ENCODE results near the gene NTSR1. TPM values are rescaled to one million over a fixed set of nuclear protein-coding genes. Genes with fewer than 3 reads are reported as not detected.

Gene NTSR1
- total RNA-seq, 1 experiment from 2014 or later: 0.98 TPM

- Histone ChIP-seq H2AFZ (no peak overlapping the region), H3K27ac (no peak overlapping the region), H3K27me3 (ENCODE audit: insufficient read depth, low read depth) (no peaks in the 10 kb centered on the region), H3K9me3 (ENCODE audit: insufficient read depth, low read depth) (no peaks in the 10 kb centered on the region), H4K20me1 (ENCODE audit: insufficient read depth) (no peaks in the 10 kb centered on the region), H3K4me2 (no peak overlapping the region), H3K4me1 (replicated peaks; ENCODE audit: insufficient read depth) (no peaks in the 10 kb centered on the region), H3K79me2 (ENCODE audit: low read depth) (no peaks in the 10 kb centered on the region), H3K9me2 (ENCODE audit: insufficient read depth) (no peaks in the 10 kb centered on the region), H3K4me3 (no peak overlapping the region), H3K36me3 (ENCODE audit: low read depth) (no peaks in the 10 kb centered on the region), H3F3A (ENCODE audit: insufficient read depth, low read depth) (peaks cover 8% of the 10 kb centered on the region; the same call in 1 of the 2 replicates)
- no peak for TF ChIP-seq EZH2 (IDR thresholded peaks at IDR 0.05; ENCODE audit: low read depth)
- TF ChIP-seq CTCF (conservative IDR thresholded peaks at IDR 0.05): no peak
- ChIA-PET POLR2A (ENCODE audit: unreplicated experiment) (interaction anchor here (0.6 kb wide), 1 partner anchor 10 kb away, joined by 3 read pairs; no protein-coding TSS in a partner anchor), CTCF (no interaction called here)
- no TSS peak for BruUV-seq (replicated peaks)
- intact Hi-C loops (cut with micrococcal nuclease; ENCODE audit: unreplicated experiment): no loop called here
- DNase-seq: no peak
These were observed 75.9 kb downstream of the NTSR1 start for GRCh38 chr20:62784497-62784896.

GRCh38 chr20:62785393-62785792 is 76.8 kb downstream of the NTSR1 start:
- no peak overlapping the region for H3K4me2 ChIP-seq
- H3K36me3 ChIP-seq (ENCODE audit: low read depth): no peaks in the 10 kb centered on the region
- H3K27ac ChIP-seq: no peak overlapping the region
- ChIA-PET CTCF (no interaction called here), POLR2A (ENCODE audit: unreplicated experiment) (no interaction called here)
- no peak for TF ChIP-seq CTCF (conservative IDR thresholded peaks at IDR 0.05)
- TF ChIP-seq EZH2 (IDR thresholded peaks at IDR 0.05; ENCODE audit: low read depth): no peak
- intact Hi-C loops (cut with micrococcal nuclease; ENCODE audit: unreplicated experiment): no loop called here
- no peak overlapping the region for H3K4me3 ChIP-seq
- no peaks in the 10 kb centered on the region for H4K20me1 ChIP-seq (ENCODE audit: insufficient read depth)
- no peaks in the 10 kb centered on the region for H3K4me1 ChIP-seq (replicated peaks; ENCODE audit: insufficient read depth)
- DNase-seq: no peak
- no peaks in the 10 kb centered on the region for H3K9me3 ChIP-seq (ENCODE audit: insufficient read depth, low read depth)
- no peaks in the 10 kb centered on the region for H3K9me2 ChIP-seq (ENCODE audit: insufficient read depth)
- no peak overlapping the region for H2AFZ ChIP-seq
- H3F3A ChIP-seq (ENCODE audit: insufficient read depth, low read depth): peaks cover 8% of the 10 kb centered on the region; the same call in 1 of the 2 replicates
- no TSS peak for BruUV-seq (replicated peaks)
- no peaks in the 10 kb centered on the region for H3K27me3 ChIP-seq (ENCODE audit: insufficient read depth, low read depth)
- H3K79me2 ChIP-seq (ENCODE audit: low read depth): no peaks in the 10 kb centered on the region

GRCh38 chr20:62786157-62786556 is 77.5 kb downstream of the NTSR1 start:
- H3K4me3 ChIP-seq: no peak overlapping the region
- H3K27me3 ChIP-seq (ENCODE audit: insufficient read depth, low read depth): no peaks in the 10 kb centered on the region
- no peaks in the 10 kb centered on the region for H4K20me1 ChIP-seq (ENCODE audit: insufficient read depth)
- H3K36me3 ChIP-seq (ENCODE audit: low read depth): no peaks in the 10 kb centered on the region
- no peak overlapping the region for H3K4me2 ChIP-seq
- POLR2A ChIA-PET (ENCODE audit: unreplicated experiment): no interaction called here
- peaks cover 8% of the 10 kb centered on the region; the same call in 1 of the 2 replicates for H3F3A ChIP-seq (ENCODE audit: insufficient read depth, low read depth)
- no peaks in the 10 kb centered on the region for H3K79me2 ChIP-seq (ENCODE audit: low read depth)
- H3K9me2 ChIP-seq (ENCODE audit: insufficient read depth): no peaks in the 10 kb centered on the region
- intact Hi-C loops (cut with micrococcal nuclease; ENCODE audit: unreplicated experiment): no loop called here
- DNase-seq: no peak
- no peaks in the 10 kb centered on the region for H3K9me3 ChIP-seq (ENCODE audit: insufficient read depth, low read depth)
- TF ChIP-seq CTCF (conservative IDR thresholded peaks at IDR 0.05): no peak
- no peak for TF ChIP-seq EZH2 (IDR thresholded peaks at IDR 0.05; ENCODE audit: low read depth)
- H3K4me1 ChIP-seq (replicated peaks; ENCODE audit: insufficient read depth): 0 out of 2 replicates have a peak, but pooled peaks cover 1% of the 10 kb centered on the region
- no peak overlapping the region for H2AFZ ChIP-seq
- no peak overlapping the region for H3K27ac ChIP-seq
- CTCF ChIA-PET: no interaction called here
- no TSS peak for BruUV-seq (replicated peaks)

Data from PC-9 (cell line).